ENCODE measurements around the gene TMX2.

DNA sequence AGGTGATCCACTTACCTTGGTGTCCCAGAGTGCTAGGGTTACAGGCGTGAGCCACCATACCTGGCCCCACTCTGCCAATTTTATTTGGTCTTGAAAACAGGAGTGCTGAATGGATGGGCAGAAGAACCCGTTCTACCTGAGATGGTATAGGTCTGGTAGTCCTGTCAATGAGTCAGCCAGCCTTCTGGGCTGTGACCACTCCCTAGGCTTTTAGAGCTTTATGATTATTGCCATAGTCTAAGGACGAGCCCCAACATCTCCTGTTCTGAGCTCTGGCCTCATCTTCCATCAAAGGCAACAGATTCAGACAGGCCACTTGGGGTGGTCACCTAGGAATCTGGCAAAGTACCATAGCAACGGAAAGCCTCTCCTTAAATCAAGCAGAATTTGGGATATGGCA lies 33.0 kb upstream of the TMX2 start:
- TF ChIP-seq, protein P1, sequence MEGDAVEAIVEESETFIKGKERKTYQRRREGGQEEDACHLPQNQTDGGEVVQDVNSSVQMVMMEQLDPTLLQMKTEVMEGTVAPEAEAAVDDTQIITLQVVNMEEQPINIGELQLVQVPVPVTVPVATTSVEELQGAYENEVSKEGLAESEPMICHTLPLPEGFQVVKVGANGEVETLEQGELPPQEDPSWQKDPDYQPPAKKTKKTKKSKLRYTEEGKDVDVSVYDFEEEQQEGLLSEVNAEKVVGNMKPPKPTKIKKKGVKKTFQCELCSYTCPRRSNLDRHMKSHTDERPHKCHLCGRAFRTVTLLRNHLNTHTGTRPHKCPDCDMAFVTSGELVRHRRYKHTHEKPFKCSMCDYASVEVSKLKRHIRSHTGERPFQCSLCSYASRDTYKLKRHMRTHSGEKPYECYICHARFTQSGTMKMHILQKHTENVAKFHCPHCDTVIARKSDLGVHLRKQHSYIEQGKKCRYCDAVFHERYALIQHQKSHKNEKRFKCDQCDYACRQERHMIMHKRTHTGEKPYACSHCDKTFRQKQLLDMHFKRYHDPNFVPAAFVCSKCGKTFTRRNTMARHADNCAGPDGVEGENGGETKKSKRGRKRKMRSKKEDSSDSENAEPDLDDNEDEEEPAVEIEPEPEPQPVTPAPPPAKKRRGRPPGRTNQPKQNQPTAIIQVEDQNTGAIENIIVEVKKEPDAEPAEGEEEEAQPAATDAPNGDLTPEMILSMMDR (IDR thresholded peaks at IDR 0.05): no peak
- TF ChIP-seq POLR2AphosphoS5 (IDR thresholded peaks at IDR 0.05; ENCODE audit: low read depth, low read length): no peak
- no peak for TF ChIP-seq SIN3A (IDR thresholded peaks at IDR 0.05; ENCODE audit: borderline replicate concordance, insufficient read depth, low read depth, low read length)
